ENCODE results near the gene TMEM63B. TPM values are rescaled to one million over a fixed set of nuclear protein-coding genes. Genes with fewer than 3 reads are reported as not detected.
A peak's percentile ranks its signal among the peaks of the same experiment; 100 is the strongest.

The TMEM63B gene
- total and polyA plus RNA-seq, 9 of the 15 experiments (the other 6 are each of a cell fraction or from before 2014, with no cell fraction given), result 0.14 to 39.4 (median 14.4) TPM

GRCh38 chr6:44133981-44134711 lies 6.8 kb downstream of the TMEM63B start (continued):
- TF ChIP-seq NR4A1 (CRISPR knock-in tag; IDR thresholded peaks at IDR 0.05) (no peak), NR4A1 (tag; IDR thresholded peaks at IDR 0.05) (peak; percentile 70; the same call in 1 of the 2 replicates), SREBF2 (CRISPR knock-in tag; IDR thresholded peaks at IDR 0.05) (no peak), HBP1 (CRISPR knock-in tag; IDR thresholded peaks at IDR 0.05) (no peak), MEIS2 (IDR thresholded peaks at IDR 0.05; ENCODE audit: partially characterized antibody) (peak; percentile 88), ZKSCAN8 (CRISPR knock-in tag; IDR thresholded peaks at IDR 0.05) (no peak), ELF4 (CRISPR knock-in tag; IDR thresholded peaks at IDR 0.05) (no peak), ILF3 (IDR thresholded peaks at IDR 0.05; ENCODE audit: borderline replicate concordance) (no peak), HNRNPUL1 (IDR thresholded peaks at IDR 0.05; ENCODE audit: low read length) (no peak), NBN (IDR thresholded peaks at IDR 0.05; ENCODE audit: low read depth) (no peak; the same call in 1 of the 2 replicates), GTF2A2 (tag; IDR thresholded peaks at IDR 0.05) (no peak), SOX6 (IDR thresholded peaks at IDR 0.05) (peak; percentile 67), ZNF263 (CRISPR knock-in tag; IDR thresholded peaks at IDR 0.05; ENCODE audit: borderline replicate concordance) (no peak), NFE2 (IDR thresholded peaks at IDR 0.05; ENCODE audit: low read depth) (no peak), SNRNP70 (optimal IDR thresholded peaks at IDR 0.05; ENCODE audit: low read depth, low read length) (no peak), NR2C1 (IDR thresholded peaks at IDR 0.05) (no peak), NR2C1 (tag; IDR thresholded peaks at IDR 0.05) (no peak), SRSF3 (IDR thresholded peaks at IDR 0.05; ENCODE audit: insufficient read depth, low read length) (no peak), SMARCE1 (IDR thresholded peaks at IDR 0.05) (peak; percentile 95), HLTF (IDR thresholded peaks at IDR 0.05) (no peak), TRIM24 (IDR thresholded peaks at IDR 0.05) (peak; percentile 50 to 62; a peak in 2 of 4 replicates)
- TF ChIP-seq, protein P1, sequence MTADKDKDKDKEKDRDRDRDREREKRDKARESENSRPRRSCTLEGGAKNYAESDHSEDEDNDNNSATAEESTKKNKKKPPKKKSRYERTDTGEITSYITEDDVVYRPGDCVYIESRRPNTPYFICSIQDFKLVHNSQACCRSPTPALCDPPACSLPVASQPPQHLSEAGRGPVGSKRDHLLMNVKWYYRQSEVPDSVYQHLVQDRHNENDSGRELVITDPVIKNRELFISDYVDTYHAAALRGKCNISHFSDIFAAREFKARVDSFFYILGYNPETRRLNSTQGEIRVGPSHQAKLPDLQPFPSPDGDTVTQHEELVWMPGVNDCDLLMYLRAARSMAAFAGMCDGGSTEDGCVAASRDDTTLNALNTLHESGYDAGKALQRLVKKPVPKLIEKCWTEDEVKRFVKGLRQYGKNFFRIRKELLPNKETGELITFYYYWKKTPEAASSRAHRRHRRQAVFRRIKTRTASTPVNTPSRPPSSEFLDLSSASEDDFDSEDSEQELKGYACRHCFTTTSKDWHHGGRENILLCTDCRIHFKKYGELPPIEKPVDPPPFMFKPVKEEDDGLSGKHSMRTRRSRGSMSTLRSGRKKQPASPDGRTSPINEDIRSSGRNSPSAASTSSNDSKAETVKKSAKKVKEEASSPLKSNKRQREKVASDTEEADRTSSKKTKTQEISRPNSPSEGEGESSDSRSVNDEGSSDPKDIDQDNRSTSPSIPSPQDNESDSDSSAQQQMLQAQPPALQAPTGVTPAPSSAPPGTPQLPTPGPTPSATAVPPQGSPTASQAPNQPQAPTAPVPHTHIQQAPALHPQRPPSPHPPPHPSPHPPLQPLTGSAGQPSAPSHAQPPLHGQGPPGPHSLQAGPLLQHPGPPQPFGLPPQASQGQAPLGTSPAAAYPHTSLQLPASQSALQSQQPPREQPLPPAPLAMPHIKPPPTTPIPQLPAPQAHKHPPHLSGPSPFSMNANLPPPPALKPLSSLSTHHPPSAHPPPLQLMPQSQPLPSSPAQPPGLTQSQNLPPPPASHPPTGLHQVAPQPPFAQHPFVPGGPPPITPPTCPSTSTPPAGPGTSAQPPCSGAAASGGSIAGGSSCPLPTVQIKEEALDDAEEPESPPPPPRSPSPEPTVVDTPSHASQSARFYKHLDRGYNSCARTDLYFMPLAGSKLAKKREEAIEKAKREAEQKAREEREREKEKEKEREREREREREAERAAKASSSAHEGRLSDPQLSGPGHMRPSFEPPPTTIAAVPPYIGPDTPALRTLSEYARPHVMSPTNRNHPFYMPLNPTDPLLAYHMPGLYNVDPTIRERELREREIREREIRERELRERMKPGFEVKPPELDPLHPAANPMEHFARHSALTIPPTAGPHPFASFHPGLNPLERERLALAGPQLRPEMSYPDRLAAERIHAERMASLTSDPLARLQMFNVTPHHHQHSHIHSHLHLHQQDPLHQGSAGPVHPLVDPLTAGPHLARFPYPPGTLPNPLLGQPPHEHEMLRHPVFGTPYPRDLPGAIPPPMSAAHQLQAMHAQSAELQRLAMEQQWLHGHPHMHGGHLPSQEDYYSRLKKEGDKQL (CRISPR knock-in tag; IDR thresholded peaks at IDR 0.05; ENCODE audit: borderline replicate concordance), result no peak
- TF ChIP-seq, protein P2, sequence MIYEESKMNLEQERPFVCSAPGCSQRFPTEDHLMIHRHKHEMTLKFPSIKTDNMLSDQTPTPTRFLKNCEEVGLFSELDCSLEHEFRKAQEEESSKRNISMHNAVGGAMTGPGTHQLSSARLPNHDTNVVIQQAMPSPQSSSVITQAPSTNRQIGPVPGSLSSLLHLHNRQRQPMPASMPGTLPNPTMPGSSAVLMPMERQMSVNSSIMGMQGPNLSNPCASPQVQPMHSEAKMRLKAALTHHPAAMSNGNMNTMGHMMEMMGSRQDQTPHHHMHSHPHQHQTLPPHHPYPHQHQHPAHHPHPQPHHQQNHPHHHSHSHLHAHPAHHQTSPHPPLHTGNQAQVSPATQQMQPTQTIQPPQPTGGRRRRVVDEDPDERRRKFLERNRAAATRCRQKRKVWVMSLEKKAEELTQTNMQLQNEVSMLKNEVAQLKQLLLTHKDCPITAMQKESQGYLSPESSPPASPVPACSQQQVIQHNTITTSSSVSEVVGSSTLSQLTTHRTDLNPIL (CRISPR knock-in tag; IDR thresholded peaks at IDR 0.05), result no peak
